ENCODE results near the gene MEF2B. TPM values are rescaled to one million over a fixed set of nuclear protein-coding genes. Genes with fewer than 3 reads are reported as not detected.

Gene MEF2B
- total and polyA plus RNA-seq, 2 donors (not counting 3 experiments of a cell fraction or from before 2014, with no cell fraction given): 0.52 to 1.2 TPM

- Histone ChIP-seq H3K9ac (replicated peaks; ENCODE audit: extremely low read depth, insufficient read depth, low read length) (no peak overlapping the region), H3K9me1 (replicated peaks; ENCODE audit: control insufficient read depth, extremely low read depth, insufficient read depth, low read length) (no peaks in the 10 kb centered on the region), H4K20me1 (replicated peaks; ENCODE audit: control insufficient read depth, extremely low read depth, insufficient read depth, low read length) (no peaks in the 10 kb centered on the region), H3K27ac (ENCODE audit: insufficient read depth, low read depth, low read length) (no peak overlapping the region), H3K4me1 (ENCODE audit: control insufficient read depth, extremely low read depth, insufficient read depth, low read length) (no peaks in the 10 kb centered on the region), H3K4me2 (ENCODE audit: insufficient read depth, low read length) (no peak overlapping the region), H3K27me3 (ENCODE audit: control insufficient read depth in 2 of 2, insufficient read depth in 2 of 2, low read length in 2 of 2) (no peaks in the 10 kb centered on the region), H3K36me3 (ENCODE audit: control insufficient read depth in 2 of 2, extremely low read depth in 1 of 2, insufficient read depth in 2 of 2, low read length in 2 of 2) (no peaks in the 10 kb centered on the region), H3K4me3 (replicated peaks in 1 of 3; ENCODE audit: insufficient read depth in 1 of 3, low read depth in 1 of 3, low read length in 3 of 3) (no peak overlapping the region), H2AFZ (ENCODE audit: low read depth, low read length) (no peak overlapping the region), H3K79me2 (ENCODE audit: control insufficient read depth, insufficient read depth, low read length) (no peaks in the 10 kb centered on the region), H3K9me3 (replicated peaks; ENCODE audit: control insufficient read depth, insufficient read depth, low read length) (no peaks in the 10 kb centered on the region)
- no TSS peak for BruUV-seq (replicated peaks)
- TF ChIP-seq FOS (IDR thresholded peaks at IDR 0.05; ENCODE audit: borderline replicate concordance, insufficient read depth, low read length) (no peak), CTCF (IDR thresholded peaks at IDR 0.05; ENCODE audit: extremely low read depth in 1 of 2, insufficient read depth in 1 of 2, low read depth in 1 of 2, low read length in 2 of 2) (no peak), JUN (IDR thresholded peaks at IDR 0.05; ENCODE audit: borderline replicate concordance, insufficient read depth, insufficient read length, low read depth) (no peak), POLR2A (IDR thresholded peaks at IDR 0.05; ENCODE audit: low read depth, low read length) (no peak), GATA2 (IDR thresholded peaks at IDR 0.05; ENCODE audit: insufficient read depth, insufficient read length, low read depth, low read length) (no peak)
- intact Hi-C loops (cut with micrococcal nuclease): no loop called here
- ChIA-PET POLR2A (no interaction called here), CTCF (interaction anchor here (0.8 to 1.5 kb wide), 4 partner anchors 11 to 47 kb away, joined by 3 read pairs; partner anchors contain the start of gene SLC25A42)
- FAIRE-seq (no peak), DNase-seq (ENCODE audit: low read depth, low spot score) (no peak)
- dilution Hi-C loops (cut with MboI; ENCODE audit: extremely low pct_ligation_motif_present, low sequenced_read_pairs): no loop called here
These were observed 71.9 kb downstream of the MEF2B start for GRCh38 chr19:19098084-19098702.
